ENCODE data around the gene TRPV6. TPM values are rescaled to one million over a fixed set of nuclear protein-coding genes. Genes with fewer than 3 reads are reported as not detected.

Gene TRPV6
- polyA plus RNA-seq, 1 experiment: not detected

DNA sequence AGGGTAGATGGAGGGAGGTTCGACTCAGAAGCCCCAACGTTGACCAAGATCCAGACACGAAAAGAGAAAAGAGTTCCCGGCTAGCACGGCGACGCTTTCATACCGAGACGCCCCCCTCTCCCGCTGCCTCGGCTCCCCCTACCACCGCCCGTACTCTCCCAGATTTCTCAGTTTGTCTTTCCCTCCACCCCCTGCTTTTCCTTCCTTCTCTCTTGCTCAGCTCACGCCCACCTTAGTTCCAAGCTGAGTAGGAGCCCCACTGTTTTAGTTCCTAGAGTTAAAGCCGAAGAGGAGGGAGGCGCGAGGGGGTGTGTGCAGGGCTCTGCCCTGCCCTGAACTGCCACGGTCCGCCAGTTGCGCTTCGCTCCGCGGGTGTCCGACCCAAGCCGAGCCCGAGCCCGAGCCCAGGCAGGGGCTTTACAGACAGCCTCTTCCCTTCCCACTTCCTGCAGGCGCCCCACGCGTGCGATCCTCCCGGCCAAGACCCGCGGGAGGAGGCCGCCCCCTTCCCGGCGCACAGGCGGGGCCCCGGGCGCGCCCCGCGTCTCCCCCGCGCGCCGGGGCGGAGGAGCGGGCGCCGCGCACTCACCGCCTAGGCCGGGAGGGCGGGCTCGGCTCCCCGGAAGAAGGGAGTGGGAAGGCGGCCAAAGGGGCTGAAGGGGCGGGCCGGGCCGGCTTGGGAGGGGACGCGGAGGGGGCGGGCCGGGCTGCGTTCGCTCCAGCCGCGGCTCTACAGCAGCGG, 31.0 kb downstream of the TRPV6 start, which contains the start of gene EPHB6:
Gene EPHB6 (plus strand): TSS at position 705 of the 742 bp plus-strand sequence. CDS start 8,152 bp downstream, outside the sequence.
- DNase-seq (ENCODE audit: low read depth): no peak
- POLR2A ChIA-PET: no interaction called here
- peak within 1 kb of the TSS; percentile 55 for H3K4me3 ChIP-seq (ENCODE audit: low read depth, low read length)
- H3K36me3 ChIP-seq (ENCODE audit: control insufficient read depth, insufficient read depth, low read length): no peaks in the 10 kb centered on the region
- TF ChIP-seq, protein P1, sequence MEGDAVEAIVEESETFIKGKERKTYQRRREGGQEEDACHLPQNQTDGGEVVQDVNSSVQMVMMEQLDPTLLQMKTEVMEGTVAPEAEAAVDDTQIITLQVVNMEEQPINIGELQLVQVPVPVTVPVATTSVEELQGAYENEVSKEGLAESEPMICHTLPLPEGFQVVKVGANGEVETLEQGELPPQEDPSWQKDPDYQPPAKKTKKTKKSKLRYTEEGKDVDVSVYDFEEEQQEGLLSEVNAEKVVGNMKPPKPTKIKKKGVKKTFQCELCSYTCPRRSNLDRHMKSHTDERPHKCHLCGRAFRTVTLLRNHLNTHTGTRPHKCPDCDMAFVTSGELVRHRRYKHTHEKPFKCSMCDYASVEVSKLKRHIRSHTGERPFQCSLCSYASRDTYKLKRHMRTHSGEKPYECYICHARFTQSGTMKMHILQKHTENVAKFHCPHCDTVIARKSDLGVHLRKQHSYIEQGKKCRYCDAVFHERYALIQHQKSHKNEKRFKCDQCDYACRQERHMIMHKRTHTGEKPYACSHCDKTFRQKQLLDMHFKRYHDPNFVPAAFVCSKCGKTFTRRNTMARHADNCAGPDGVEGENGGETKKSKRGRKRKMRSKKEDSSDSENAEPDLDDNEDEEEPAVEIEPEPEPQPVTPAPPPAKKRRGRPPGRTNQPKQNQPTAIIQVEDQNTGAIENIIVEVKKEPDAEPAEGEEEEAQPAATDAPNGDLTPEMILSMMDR (IDR thresholded peaks at IDR 0.05; ENCODE audit: insufficient read depth, low read depth, low read length): no peak
- peaks cover 7% of the 10 kb centered on the region for H3K27me3 ChIP-seq (ENCODE audit: control insufficient read depth, insufficient read depth, low read length)
- CTCF ChIA-PET: interaction anchor here (0.7 to 2.7 kb wide), 16 partner anchors 12 to 361 kb away, joined by 3 to 14 read pairs (median 4); no protein-coding TSS in a partner anchor

DNA sequence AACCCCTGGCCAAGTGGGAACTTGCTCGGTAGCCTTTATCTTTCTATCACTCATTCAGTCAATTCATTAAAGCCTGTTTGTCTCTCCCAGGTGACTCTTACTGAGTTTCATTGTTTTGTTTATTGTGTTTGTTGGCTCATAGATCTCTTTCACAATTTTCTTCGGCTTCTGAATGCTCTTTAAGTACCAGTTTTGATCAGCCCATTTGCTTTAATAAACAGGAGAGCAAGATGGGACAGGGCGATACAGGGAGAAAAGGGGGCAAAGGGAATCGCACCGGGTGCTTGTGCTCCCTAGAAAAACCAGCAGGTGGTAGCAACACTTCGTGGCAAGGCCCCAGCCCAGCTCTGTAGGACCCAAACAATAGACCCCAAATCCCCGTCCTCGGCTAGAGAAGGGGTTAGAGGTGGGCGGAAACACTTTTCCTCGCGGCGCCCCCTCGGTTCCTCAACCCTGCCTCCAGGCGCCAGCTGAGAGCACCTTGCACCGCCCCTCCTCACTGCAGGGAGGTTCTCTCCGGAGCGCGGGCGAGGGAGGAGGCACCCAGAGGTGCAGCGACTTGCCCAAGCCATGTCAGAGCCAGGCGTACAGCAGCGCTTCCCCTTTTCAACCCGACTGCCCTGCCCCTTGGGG, 31.7 kb downstream of the TRPV6 start:
- Histone ChIP-seq H3K36me3 (ENCODE audit: control insufficient read depth, insufficient read depth, low read length) (no peaks in the 10 kb centered on the region), H3K27me3 (ENCODE audit: control insufficient read depth, insufficient read depth, low read length) (peaks cover 7% of the 10 kb centered on the region), H3K4me3 (ENCODE audit: low read depth, low read length) (peak overlapping the region; percentile 55)
- TF ChIP-seq, protein P1 (IDR thresholded peaks at IDR 0.05; ENCODE audit: insufficient read depth, low read depth, low read length): peak; percentile 83
- ChIA-PET CTCF (interaction anchor here (0.7 to 2.7 kb wide), 15 partner anchors 12 to 361 kb away, joined by 3 to 14 read pairs (median 3); no protein-coding TSS in a partner anchor), POLR2A (no interaction called here)
- no peak for DNase-seq (ENCODE audit: low read depth)

DNA sequence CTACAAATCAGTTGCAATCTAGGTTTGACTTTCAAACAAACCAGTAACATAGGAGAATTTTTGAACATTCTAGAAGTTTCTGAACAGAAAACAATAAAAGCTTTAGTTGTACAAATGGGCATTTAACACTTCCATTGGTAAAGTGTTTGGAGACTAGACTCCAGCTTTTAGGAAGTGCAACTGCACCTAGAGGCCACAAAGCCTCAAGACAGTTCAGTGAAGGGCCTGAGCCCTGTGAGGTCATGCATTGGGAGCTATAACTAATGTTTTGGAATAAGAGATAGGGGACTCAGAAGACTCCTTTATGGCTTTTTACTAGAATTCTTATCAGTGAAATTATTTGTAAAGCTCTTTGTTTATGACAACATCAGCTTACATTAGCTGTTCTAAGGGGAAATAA, 33.6 kb downstream of the TRPV6 start:
- Histone ChIP-seq H3K36me3 (ENCODE audit: control insufficient read depth, insufficient read depth, low read length) (no peaks in the 10 kb centered on the region), H3K4me3 (ENCODE audit: low read depth, low read length) (no peak overlapping the region), H3K27me3 (ENCODE audit: control insufficient read depth, insufficient read depth, low read length) (peaks cover 7% of the 10 kb centered on the region)
- DNase-seq (ENCODE audit: low read depth): no peak
- CTCF ChIA-PET: interaction anchor here (0.7 to 1.8 kb wide), 6 partner anchors 8 to 362 kb away, joined by 3 to 8 read pairs (median 4); no protein-coding TSS in a partner anchor
- POLR2A ChIA-PET: no interaction called here
- TF ChIP-seq, protein P1 (IDR thresholded peaks at IDR 0.05; ENCODE audit: insufficient read depth, low read depth, low read length): no peak

DNA sequence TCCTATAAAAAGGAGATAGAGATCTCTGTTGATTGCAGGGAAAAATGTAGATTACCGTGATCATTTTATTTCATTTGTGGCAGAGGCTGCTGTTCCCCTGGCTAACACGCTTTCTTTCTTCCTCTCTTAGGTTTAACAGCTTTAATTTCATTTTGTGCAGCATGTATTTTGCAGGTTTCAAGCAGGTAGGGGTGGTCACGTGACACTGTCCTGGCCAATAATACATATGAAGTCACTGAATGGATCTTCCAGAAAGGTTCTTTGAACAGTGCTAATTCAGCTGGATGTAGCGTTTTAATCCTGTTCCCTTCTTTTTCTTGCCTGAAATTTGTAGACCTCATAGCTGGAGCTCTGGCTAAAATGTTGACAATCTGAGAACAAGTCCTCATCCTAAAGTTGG, 34.3 kb downstream of the TRPV6 start:
- DNase-seq (ENCODE audit: low read depth): no peak
- TF ChIP-seq, protein P1 (IDR thresholded peaks at IDR 0.05; ENCODE audit: insufficient read depth, low read depth, low read length): no peak
- no peaks in the 10 kb centered on the region for H3K36me3 ChIP-seq (ENCODE audit: control insufficient read depth, insufficient read depth, low read length)
- H3K4me3 ChIP-seq (ENCODE audit: low read depth, low read length): no peak overlapping the region
- ChIA-PET CTCF (interaction anchor here (0.7 to 1.8 kb wide), 6 partner anchors 8 to 363 kb away, joined by 3 to 8 read pairs (median 4); no protein-coding TSS in a partner anchor), POLR2A (no interaction called here)
- H3K27me3 ChIP-seq (ENCODE audit: control insufficient read depth, insufficient read depth, low read length): peaks cover 7% of the 10 kb centered on the region

DNA sequence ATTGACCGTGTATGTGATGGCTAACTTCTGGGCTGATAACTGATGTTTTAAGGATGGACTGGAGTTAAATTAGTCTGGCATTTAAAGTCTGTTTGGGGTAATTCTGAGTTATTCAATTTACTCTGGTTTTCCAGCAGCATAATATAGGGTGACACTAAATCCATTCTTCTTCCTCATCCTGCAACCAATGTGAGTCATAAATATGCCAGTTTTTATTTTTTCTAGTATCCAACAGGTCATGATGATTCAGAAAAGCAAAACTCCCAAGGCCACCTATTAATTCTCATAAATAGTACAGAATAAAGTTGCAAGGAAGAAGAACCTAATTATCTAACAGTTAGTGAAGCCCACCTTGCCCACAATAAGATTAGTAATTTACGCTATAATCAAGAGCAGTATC, 38.2 kb downstream of the TRPV6 start:
- ChIA-PET POLR2A (no interaction called here), CTCF (no interaction called here)
- Histone ChIP-seq H3K36me3 (ENCODE audit: control insufficient read depth, insufficient read depth, low read length) (no peaks in the 10 kb centered on the region), H3K27me3 (ENCODE audit: control insufficient read depth, insufficient read depth, low read length) (peaks cover 3% of the 10 kb centered on the region; the same call in 1 of the 2 replicates), H3K4me3 (ENCODE audit: low read depth, low read length) (no peak overlapping the region)
- TF ChIP-seq, protein P1 (IDR thresholded peaks at IDR 0.05; ENCODE audit: insufficient read depth, low read depth, low read length): no peak
- DNase-seq (ENCODE audit: low read depth): no peak
